Gastrocnemius medialis (tissue), 4 donors: ENCODE measurements around the gene UCK1. TPM values are rescaled to one million over a fixed set of nuclear protein-coding genes. Genes with fewer than 3 reads are reported as not detected.

ENCODE experiments used
- ATAC-seq, 2 donors: fragments of 150-250 bp; one replicate each; pipeline ENCODE4 v1.9.1; 2016
- DNase-seq, 2 donors: peaks; one replicate each; pipeline ENCODE4 v3.0.0-alpha.2; 2019
- H3K27ac ChIP-seq, 4 donors: fragments of 200-600 bp; sonication (generic); 1 replicate in 1 of 4; 2 replicates in 3 of 4; pipeline ENCODE4 v1.5.1; 2016 to 2018; ENCODE audit warnings: mild to moderate bottlenecking in 2 of 4, moderate library complexity in 1 of 4
- H3K27me3 ChIP-seq, 3 donors: fragments of 200-600 bp; sonication (generic) in 2 of 3; 1 replicate in 1 of 3; 2 replicates in 2 of 3; pipeline versions ENCODE4 v1.5.1 to v1.6.0; 2016 to 2019; ENCODE audit warnings: mild to moderate bottlenecking in 1 of 3, moderate library complexity in 1 of 3
- H3K36me3 ChIP-seq, 2 donors: fragments of 200-600 bp; sonication (generic) in 1 of 2; one replicate each; pipeline ENCODE4 v1.5.1; 2017 to 2018
- H3K4me1 ChIP-seq, 2 donors: fragments of 200-600 bp; sonication (generic) in 1 of 2; one replicate each; pipeline ENCODE4 v1.5.1; 2016 to 2017; ENCODE audit warnings: mild to moderate bottlenecking in 2 of 2
- H3K4me3 ChIP-seq, 4 donors: fragments of 200-600 bp; sonication (generic) in 3 of 4; 1 replicate in 1 of 4; 2 replicates in 3 of 4; pipeline ENCODE4 v1.5.1; 2016 to 2019; ENCODE audit warnings: mild to moderate bottlenecking in 2 of 4
- H3K9me3 ChIP-seq, 3 donors: fragments of 200-600 bp; sonication (generic) in 2 of 3; 1 replicate in 1 of 3; 2 replicates in 2 of 3; pipeline ENCODE4 v1.5.1; 2016 to 2019
- POLR2A ChIP-seq, 2 donors: fragments of 450-650 bp; IDR thresholded peaks; one replicate each; pipeline ENCODE4 v1.6.1; 2017; ENCODE audit warnings: antibody characterized with exemption in 2 of 2, mild to moderate bottlenecking in 2 of 2, moderate library complexity in 2 of 2
- in situ Hi-C, 4 donors: fragments of 200-750 bp; cut with MboI; loops; one replicate each; pipeline versions ENCODE4 v1.15.0 to v1.8.0; 2017; ENCODE audit warnings: low sequenced_read_pairs in 4 of 4
- intact Hi-C: fragments of 100-400 bp; cut with DNase I; formaldehyde crosslinking; loops from one replicate; pipeline ENCODE4 v1.15.1; 2023; ENCODE audit warnings: low total_unique reads
- total RNA-seq, 4 donors: library from RNA; depleted of rRNA; stranded (reverse); fragments of >200 nt; gene quantifications; one replicate each; pipeline versions ENCODE4 v1.1.0 to v1.2.3, GENCODE V29; 2016
- TF ChIP-seq, protein P1 (sequence below), 5 experiments: fragments of 450-650 bp in 3 of 5; fragments of 200-600 bp in 2 of 5; sonication (generic) in 2 of 5; IDR thresholded peaks in 4 of 5; conservative IDR thresholded peaks in 1 of 5; 1 replicate in 4 of 5; 2 replicates in 1 of 5; pipeline ENCODE4 v1.5.1; 2016 to 2019; ENCODE audit warnings: antibody characterized with exemption in 5 of 5, mild to moderate bottlenecking in 3 of 5, moderate library complexity in 3 of 5

The UCK1 gene
- total RNA-seq, 4 donors from 2014 or later: 39.7 to 86.9 (median 43.9) TPM

DNA sequence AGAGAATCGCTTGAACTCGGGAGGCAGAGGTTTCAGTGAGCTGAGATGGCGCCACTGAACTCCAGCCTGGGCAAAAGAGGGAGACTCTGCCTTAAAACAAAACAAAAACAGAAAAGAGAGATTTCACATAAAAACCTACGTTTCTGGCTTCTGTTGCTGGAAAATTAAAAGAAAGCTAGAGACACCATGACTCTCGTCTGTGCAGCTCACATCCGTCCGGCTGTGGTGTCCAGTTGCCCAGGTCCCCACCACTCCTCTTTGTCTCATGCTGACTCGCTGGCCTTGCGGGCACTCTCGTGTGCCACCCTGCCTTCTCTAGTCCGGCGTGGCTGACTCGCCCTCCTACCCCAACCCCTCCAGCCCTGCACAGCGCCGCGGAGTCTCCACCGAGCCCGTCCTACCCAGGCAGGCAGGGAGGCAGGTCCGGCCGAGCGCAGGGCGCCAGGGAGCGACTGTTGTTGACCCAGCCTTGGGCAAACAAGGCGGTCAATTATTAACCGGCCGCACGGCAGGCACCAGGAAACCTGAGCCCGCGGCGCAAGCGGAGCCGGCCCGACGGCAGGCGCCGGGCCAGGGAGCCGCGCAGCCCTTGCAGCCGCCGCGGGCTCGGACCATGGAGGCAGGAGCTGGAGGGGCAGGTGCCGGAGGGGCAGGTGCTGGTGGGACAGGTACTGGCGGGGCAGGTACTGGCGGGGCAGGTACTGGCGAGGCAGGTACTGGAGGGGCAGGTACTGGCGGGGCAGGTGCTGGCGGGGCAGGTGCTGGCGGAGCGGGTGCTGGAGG is 14.1 kb upstream of the UCK1 start, which contains the start of gene PRRT1B:
PRRT1B (plus strand) TSS at position 521 of the 783 bp plus-strand sequence; CDS start at position 614, 93 bp downstream.
- H3K27ac ChIP-seq: no peak within 1 kb of the TSS
- ATAC-seq: no peak
- H3K36me3 ChIP-seq: no peaks in the 10 kb centered on the region
- H3K4me3 ChIP-seq: no peak within 1 kb of the TSS
- peaks cover 0 to 11% (median 4%) of the 10 kb centered on the region in 3 donors for H3K9me3 ChIP-seq
- in situ Hi-C loops (no loop called here), intact Hi-C loops (no loop called here)
- no peak for DNase-seq
- H3K4me1 ChIP-seq: peaks cover 0 to 5% of the 10 kb centered on the region in 2 donors
- peaks cover 40 to 75% (median 49%) of the 10 kb centered on the region in 3 donors for H3K27me3 ChIP-seq
- TF ChIP-seq POLR2A (IDR thresholded peaks at IDR 0.05): no peak
- TF ChIP-seq, protein P1, sequence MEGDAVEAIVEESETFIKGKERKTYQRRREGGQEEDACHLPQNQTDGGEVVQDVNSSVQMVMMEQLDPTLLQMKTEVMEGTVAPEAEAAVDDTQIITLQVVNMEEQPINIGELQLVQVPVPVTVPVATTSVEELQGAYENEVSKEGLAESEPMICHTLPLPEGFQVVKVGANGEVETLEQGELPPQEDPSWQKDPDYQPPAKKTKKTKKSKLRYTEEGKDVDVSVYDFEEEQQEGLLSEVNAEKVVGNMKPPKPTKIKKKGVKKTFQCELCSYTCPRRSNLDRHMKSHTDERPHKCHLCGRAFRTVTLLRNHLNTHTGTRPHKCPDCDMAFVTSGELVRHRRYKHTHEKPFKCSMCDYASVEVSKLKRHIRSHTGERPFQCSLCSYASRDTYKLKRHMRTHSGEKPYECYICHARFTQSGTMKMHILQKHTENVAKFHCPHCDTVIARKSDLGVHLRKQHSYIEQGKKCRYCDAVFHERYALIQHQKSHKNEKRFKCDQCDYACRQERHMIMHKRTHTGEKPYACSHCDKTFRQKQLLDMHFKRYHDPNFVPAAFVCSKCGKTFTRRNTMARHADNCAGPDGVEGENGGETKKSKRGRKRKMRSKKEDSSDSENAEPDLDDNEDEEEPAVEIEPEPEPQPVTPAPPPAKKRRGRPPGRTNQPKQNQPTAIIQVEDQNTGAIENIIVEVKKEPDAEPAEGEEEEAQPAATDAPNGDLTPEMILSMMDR (IDR thresholded peaks at IDR 0.05 in 4 of 5, conservative IDR thresholded peaks at IDR 0.05 in 1 of 5): no peak

DNA sequence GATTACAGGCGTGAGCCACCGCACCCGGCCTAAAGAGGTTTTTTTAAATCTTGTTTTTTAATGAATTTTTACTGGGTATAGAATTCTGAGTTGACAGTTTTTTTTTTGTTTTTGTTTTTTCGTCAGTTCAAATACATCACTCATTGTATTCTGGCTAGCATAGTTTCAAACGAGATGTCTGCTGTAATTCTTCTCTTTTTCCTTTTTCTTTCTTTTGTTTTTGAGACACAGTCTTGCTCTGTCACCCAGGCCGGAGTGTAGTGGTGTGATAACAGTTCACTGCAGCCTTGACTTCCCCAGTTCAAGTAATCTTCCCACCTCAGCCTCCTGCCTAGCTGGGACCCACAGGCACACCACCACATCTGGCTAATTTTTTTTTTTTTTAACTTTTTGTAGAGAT is 12.1 kb upstream of the UCK1 start:
- Histone ChIP-seq H3K36me3 (no peaks in the 10 kb centered on the region), H3K9me3 (peaks cover 0 to 11% (median 4%) of the 10 kb centered on the region in 3 donors), H3K27me3 (peaks cover 30 to 54% (median 34%) of the 10 kb centered on the region in 3 donors), H3K4me1 (peaks cover 0 to 5% of the 10 kb centered on the region in 2 donors), H3K27ac (no peak overlapping the region), H3K4me3 (no peak overlapping the region)
- intact Hi-C loops: no loop called here
- no peak for TF ChIP-seq POLR2A (IDR thresholded peaks at IDR 0.05)
- TF ChIP-seq, protein P1 (IDR thresholded peaks at IDR 0.05 in 4 of 5, conservative IDR thresholded peaks at IDR 0.05 in 1 of 5): no peak
- DNase-seq (no peak), ATAC-seq (no peak)
- in situ Hi-C loops: no loop called here

DNA sequence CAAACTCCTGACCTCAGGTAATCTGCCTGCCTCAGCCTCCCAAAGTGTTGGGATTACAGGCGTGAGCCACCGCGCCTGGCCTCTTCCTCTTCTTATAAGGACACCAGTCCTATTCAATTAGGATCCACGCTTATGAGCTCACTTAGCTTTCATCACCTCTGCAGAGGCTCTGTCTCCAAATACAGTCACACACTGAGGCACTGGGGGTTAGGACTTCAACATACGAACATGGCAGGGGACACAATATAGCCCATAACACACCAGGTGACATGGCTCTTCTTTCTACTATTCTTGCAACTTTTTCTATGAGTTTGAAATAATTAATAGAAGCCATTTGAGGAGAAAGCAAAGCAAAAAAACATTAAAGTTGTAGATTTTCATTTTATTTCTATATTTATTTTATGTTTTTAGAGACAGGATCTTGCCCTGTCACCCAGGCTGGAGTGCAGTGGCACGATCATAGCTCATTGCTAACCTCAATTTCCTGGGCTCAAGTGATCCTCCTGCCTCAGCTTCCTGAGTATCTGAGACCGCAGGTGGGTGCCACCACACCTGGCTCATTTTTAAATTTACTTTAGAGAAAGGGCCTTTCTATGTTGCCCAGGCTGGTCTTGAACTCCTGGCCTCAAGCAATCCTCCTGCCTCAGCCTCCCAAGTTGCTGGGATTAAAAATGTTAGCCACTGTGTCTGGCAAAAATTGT is 8.3 kb upstream of the UCK1 start:
- intact Hi-C loops: no loop called here
- H3K4me1 ChIP-seq: no peaks in the 10 kb centered on the region
- H3K27me3 ChIP-seq: peaks cover 3 to 18% (median 4%) of the 10 kb centered on the region in 3 donors

DNA sequence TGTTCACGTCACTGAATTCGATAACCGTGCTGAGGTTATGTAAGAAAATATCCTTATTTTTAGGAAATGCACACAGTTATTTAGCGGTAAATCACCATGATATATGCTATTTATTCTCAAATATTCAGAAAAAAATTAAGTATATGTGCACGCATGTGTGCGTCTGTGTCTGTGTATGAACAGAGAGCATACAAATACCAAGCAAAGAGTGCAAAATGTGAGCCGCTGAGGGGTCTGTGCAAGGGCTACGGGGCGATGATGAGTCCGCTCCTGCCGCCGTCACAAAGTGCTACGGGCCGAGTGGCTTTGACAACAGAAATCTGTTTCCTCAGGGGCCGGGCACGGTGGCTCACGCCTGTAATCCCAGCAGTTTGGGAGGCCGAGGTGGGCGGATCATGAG is 6.9 kb upstream of the UCK1 start:
- Histone ChIP-seq H3K9me3 (peaks cover 0 to 3% (median 0%) of the 10 kb centered on the region in 3 donors), H3K4me3 (no peak overlapping the region), H3K36me3 (no peaks in the 10 kb centered on the region), H3K27ac (no peak overlapping the region), H3K4me1 (no peaks in the 10 kb centered on the region), H3K27me3 (peaks cover 0 to 7% (median 4%) of the 10 kb centered on the region in 3 donors)
- no peak for DNase-seq
- ATAC-seq: no peak
- TF ChIP-seq, protein P1 (IDR thresholded peaks at IDR 0.05 in 4 of 5, conservative IDR thresholded peaks at IDR 0.05 in 1 of 5): no peak
- no peak for TF ChIP-seq POLR2A (IDR thresholded peaks at IDR 0.05)
- in situ Hi-C loops: no loop called here
- intact Hi-C loops: no loop called here

More for the DNA sequence above, 8.3 kb upstream of the UCK1 start:
- no peak for DNase-seq
- no peak for ATAC-seq
- in situ Hi-C loops: no loop called here
- TF ChIP-seq, protein P1 (IDR thresholded peaks at IDR 0.05 in 4 of 5, conservative IDR thresholded peaks at IDR 0.05 in 1 of 5): no peak
- TF ChIP-seq POLR2A (IDR thresholded peaks at IDR 0.05): no peak
- H3K27ac ChIP-seq: no peak overlapping the region
- H3K9me3 ChIP-seq: peaks cover 0 to 11% (median 4%) of the 10 kb centered on the region in 3 donors
- H3K4me3 ChIP-seq: no peak overlapping the region
- no peaks in the 10 kb centered on the region for H3K36me3 ChIP-seq
